ENCODE measurements around the gene UBE2D3.

The UBE2D3 gene

GRCh38 chr4:102792361-102792936 lies 34.9 kb downstream of the UBE2D3 start:
- DNase-seq (ENCODE audit: low read depth), result no peak
- H3K4me3 ChIP-seq (ENCODE audit: low read length), result no peak overlapping the region
- TF ChIP-seq CTCF (IDR thresholded peaks at IDR 0.05; ENCODE audit: insufficient read depth, low read depth, low read length, missing control alignments), result no peak

GRCh38 chr4:102791318-102791835 lies 36.0 kb downstream of the UBE2D3 start:
- no peak for DNase-seq (ENCODE audit: low read depth)
- TF ChIP-seq CTCF (IDR thresholded peaks at IDR 0.05; ENCODE audit: insufficient read depth, low read depth, low read length, missing control alignments), result no peak
- no peak overlapping the region for H3K4me3 ChIP-seq (ENCODE audit: low read length)

- no peak for TF ChIP-seq CTCF (IDR thresholded peaks at IDR 0.05; ENCODE audit: insufficient read depth, low read depth, low read length, missing control alignments)
- peak; percentile 61 for DNase-seq (ENCODE audit: low read depth)
Measured at GRCh38 chr4:102789317-102789717, 38.0 kb downstream of the UBE2D3 start.

GRCh38 chr4:102787944-102788343 lies 39.4 kb downstream of the UBE2D3 start:
- no peak for DNase-seq (ENCODE audit: low read depth)
- TF ChIP-seq CTCF (IDR thresholded peaks at IDR 0.05; ENCODE audit: insufficient read depth, low read depth, low read length, missing control alignments), result no peak

More at GRCh38 chr4:102789317-102789717, 38.0 kb downstream of the UBE2D3 start:
- no peak overlapping the region for H3K4me3 ChIP-seq (ENCODE audit: low read length)

GRCh38 chr4:102787096-102787881 lies 40.1 kb downstream of the UBE2D3 start:
- H3K4me3 ChIP-seq (ENCODE audit: low read length), result no peak overlapping the region
- TF ChIP-seq CTCF (IDR thresholded peaks at IDR 0.05; ENCODE audit: insufficient read depth, low read depth, low read length, missing control alignments), result no peak
- peak; percentile 67 for DNase-seq (ENCODE audit: low read depth)

More at GRCh38 chr4:102787944-102788343, 39.4 kb downstream of the UBE2D3 start:
- H3K4me3 ChIP-seq (ENCODE audit: low read length), result no peak overlapping the region

GRCh38 chr4:102786279-102786678 lies 41.1 kb downstream of the UBE2D3 start:
- no peak for TF ChIP-seq CTCF (IDR thresholded peaks at IDR 0.05; ENCODE audit: insufficient read depth, low read depth, low read length, missing control alignments)
- DNase-seq (ENCODE audit: low read depth), result no peak

More at GRCh38 chr4:102786279-102786678, 41.1 kb downstream of the UBE2D3 start:
- H3K4me3 ChIP-seq (ENCODE audit: low read length), result no peak overlapping the region

Measured in epithelial cell of esophagus (primary cell).